HepG2 (cell line): ENCODE results near the gene NMU. TPM values are rescaled to one million over a fixed set of nuclear protein-coding genes. Genes with fewer than 3 reads are reported as not detected.

Experiments
- AGO1 ChIP-seq: fragments of 200-400 bp; formaldehyde crosslinking; IDR thresholded peaks from 2 replicates; pipeline ENCODE4 v1.6.1; 2017; ENCODE audit warnings: mild to moderate bottlenecking, low read depth, low read length, moderate library complexity; ENCODE audit not compliant: poor library complexity, severe bottlenecking
- CEBPZ ChIP-seq: IDR thresholded peaks from 2 replicates; pipeline ENCODE4 v1.6.1; 2012; ENCODE audit warnings: low read length, improper control_type of control experiment
- ELF3 ChIP-seq: IDR thresholded peaks from 2 replicates; pipeline ENCODE4 v1.6.1; 2016; ENCODE audit warnings: missing genetic modification reagents, missing compliant biosample characterization
- ELF4 ChIP-seq: sonication (generic); formaldehyde crosslinking; IDR thresholded peaks from 2 replicates; pipeline ENCODE4 v1.5.0; 2020; ENCODE audit warnings: missing genetic modification reagents, mild to moderate bottlenecking, moderate library complexity, borderline replicate concordance
- HNRNPLL ChIP-seq: fragments of 200-400 bp; formaldehyde crosslinking; IDR thresholded peaks from 2 replicates; pipeline ENCODE4 v1.6.1; 2017; ENCODE audit warnings: mild to moderate bottlenecking, low read depth, low read length; ENCODE audit not compliant: poor library complexity, severe bottlenecking
- HNRNPUL1 ChIP-seq: fragments of 200-400 bp; formaldehyde crosslinking; IDR thresholded peaks from 2 replicates; pipeline ENCODE4 v1.6.1; 2017; ENCODE audit warnings: low read depth, mild to moderate bottlenecking, low read length, moderate library complexity
- IKZF5 ChIP-seq: IDR thresholded peaks from 2 replicates; pipeline ENCODE4 v1.6.1; 2018; ENCODE audit warnings: missing genetic modification reagents, mild to moderate bottlenecking, missing compliant biosample characterization
- ISX ChIP-seq: sonication (generic); formaldehyde crosslinking; conservative IDR thresholded peaks from 2 replicates; pipeline ENCODE4 v1.5.0; 2020; ENCODE audit warnings: missing genetic modification reagents
- PRMT3 ChIP-seq: sonication (generic); formaldehyde crosslinking; IDR thresholded peaks from 2 replicates; pipeline ENCODE4 v1.8.1; 2022; ENCODE audit warnings: low read depth, mild to moderate bottlenecking, moderate library complexity, missing genetic modification reagents, borderline replicate concordance
- PRPF4 ChIP-seq: fragments of 200-400 bp; formaldehyde crosslinking; IDR thresholded peaks from 2 replicates; pipeline ENCODE4 v1.6.1; 2016; ENCODE audit warnings: low read length, low read depth; ENCODE audit not compliant: poor library complexity, severe bottlenecking
- RAD51 ChIP-seq: fragments of 450-650 bp; IDR thresholded peaks from 2 replicates; pipeline ENCODE4 v1.6.1; 2016; ENCODE audit warnings: borderline replicate concordance
- RFX1 ChIP-seq: fragments of 450-650 bp; IDR thresholded peaks from 2 replicates; pipeline ENCODE4 v1.6.1; 2017
- SRF ChIP-seq: IDR thresholded peaks from 2 replicates; pipeline ENCODE4 v1.6.1; 2011; ENCODE audit warnings: mild to moderate bottlenecking, low read depth, low read length, moderate library complexity
- TAF15 ChIP-seq: fragments of 200-400 bp; formaldehyde crosslinking; IDR thresholded peaks from one replicate; pipeline ENCODE4 v1.6.1; 2018; ENCODE audit warnings: mild to moderate bottlenecking, low read depth, low read length; ENCODE audit not compliant: poor library complexity, severe bottlenecking
- ZNF24 ChIP-seq: fragments of 450-650 bp; IDR thresholded peaks from 2 replicates; pipeline ENCODE4 v1.6.1; 2017; ENCODE audit warnings: antibody characterized with exemption, mild to moderate bottlenecking
- ZNF329 ChIP-seq: sonication (generic); formaldehyde crosslinking; IDR thresholded peaks from 2 replicates; pipeline ENCODE4 v1.9.0; 2021; ENCODE audit warnings: low read depth, mild to moderate bottlenecking, missing genetic modification reagents
- ZNF614 ChIP-seq: IDR thresholded peaks from 2 replicates; pipeline ENCODE4 v1.6.1; 2018; ENCODE audit warnings: missing biosample characterization, missing genetic modification reagents, inconsistent platforms, borderline replicate concordance
- ZNF619 ChIP-seq: sonication (generic); formaldehyde crosslinking; IDR thresholded peaks from 2 replicates; pipeline ENCODE4 v1.4.0; 2020; ENCODE audit warnings: mild to moderate bottlenecking, missing genetic modification reagents
- ZNF652 ChIP-seq: IDR thresholded peaks from 2 replicates; pipeline ENCODE4 v1.6.1; 2016; ENCODE audit warnings: low read depth, borderline replicate concordance
- ZNF703 ChIP-seq: sonication (generic); formaldehyde crosslinking; IDR thresholded peaks from 2 replicates; pipeline ENCODE4 v1.5.1; 2020; ENCODE audit warnings: missing genetic modification reagents, mild to moderate bottlenecking, moderate library complexity, borderline replicate concordance
- polyA plus RNA-seq, 8 experiments: library from polyadenylated mRNA; depleted of rRNA in 3 of 8; stranded (reverse) in 7 of 8; unstranded in 1 of 8; fragments of >200 nt; fragmentation: Illumina TruSeq in 4 of 8; extraction: Trizol in 4 of 8; gene quantifications; 2 replicates each; pipeline versions ENCODE4 v1.2.1 to v1.2.3, GENCODE V29; 2011 to 2016; ENCODE audit warnings: low read depth in 4 of 8, missing spikeins in 1 of 8, mixed read lengths in 1 of 8; ENCODE audit not compliant: insufficient read depth in 1 of 8
- total RNA-seq, 5 experiments: library from RNA; depleted of rRNA; stranded (reverse); fragments of >200 nt; fragmentation: Illumina TruSeq; extraction: Trizol; gene quantifications; 2 replicates each; pipeline ENCODE4 v1.2.3, GENCODE V29; 2016; ENCODE audit warnings: low read depth in 1 of 5
- TF ChIP-seq, protein P1 (sequence below): IDR thresholded peaks from 2 replicates; pipeline ENCODE4 v1.6.1; 2018; ENCODE audit warnings: missing genetic modification reagents
- TF ChIP-seq, protein P2 (sequence below): sonication (generic); formaldehyde crosslinking; IDR thresholded peaks from 2 replicates; pipeline ENCODE4 v1.5.1; 2020; ENCODE audit warnings: missing genetic modification reagents, mild to moderate bottlenecking, borderline replicate concordance

Gene NMU
- total and polyA plus RNA-seq, 2 of the 13 experiments (the other 11 are each of a cell fraction or from before 2014, with no cell fraction given): not detected

- TF ChIP-seq IKZF5 (CRISPR knock-in tag): no peak; the same call in 1 of the 2 replicates
- TF ChIP-seq PRMT3 (CRISPR knock-in tag): no peak
- TF ChIP-seq PRPF4: no peak
- TF ChIP-seq ELF4 (CRISPR knock-in tag): no peak
- no peak for TF ChIP-seq CEBPZ
- TF ChIP-seq RFX1: no peak
- no peak for TF ChIP-seq ZNF652 (CRISPR knock-in tag)
- TF ChIP-seq ZNF619 (CRISPR knock-in tag): no peak
- TF ChIP-seq ELF3 (CRISPR knock-in tag): 0 out of 2 replicates have a peak, but pooled peaks have one; percentile 32
- peak; percentile 85 for TF ChIP-seq HNRNPLL
- 0 out of 2 replicates have a peak, but pooled peaks have one; percentile 15 for TF ChIP-seq ZNF703 (CRISPR knock-in tag)
- TF ChIP-seq ZNF24: no peak
- TF ChIP-seq, protein P1, sequence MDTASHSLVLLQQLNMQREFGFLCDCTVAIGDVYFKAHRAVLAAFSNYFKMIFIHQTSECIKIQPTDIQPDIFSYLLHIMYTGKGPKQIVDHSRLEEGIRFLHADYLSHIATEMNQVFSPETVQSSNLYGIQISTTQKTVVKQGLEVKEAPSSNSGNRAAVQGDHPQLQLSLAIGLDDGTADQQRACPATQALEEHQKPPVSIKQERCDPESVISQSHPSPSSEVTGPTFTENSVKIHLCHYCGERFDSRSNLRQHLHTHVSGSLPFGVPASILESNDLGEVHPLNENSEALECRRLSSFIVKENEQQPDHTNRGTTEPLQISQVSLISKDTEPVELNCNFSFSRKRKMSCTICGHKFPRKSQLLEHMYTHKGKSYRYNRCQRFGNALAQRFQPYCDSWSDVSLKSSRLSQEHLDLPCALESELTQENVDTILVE: peak; percentile 94; the same call in 1 of the 2 replicates
- no peak for TF ChIP-seq HNRNPUL1
- TF ChIP-seq ZNF614 (CRISPR knock-in tag): no peak
- no peak for TF ChIP-seq AGO1
- no peak for TF ChIP-seq SRF
- TF ChIP-seq RAD51: no peak
- peak; percentile 58; the same call in 1 of the 2 replicates for TF ChIP-seq ZNF329 (CRISPR knock-in tag)
- TF ChIP-seq, protein P2, sequence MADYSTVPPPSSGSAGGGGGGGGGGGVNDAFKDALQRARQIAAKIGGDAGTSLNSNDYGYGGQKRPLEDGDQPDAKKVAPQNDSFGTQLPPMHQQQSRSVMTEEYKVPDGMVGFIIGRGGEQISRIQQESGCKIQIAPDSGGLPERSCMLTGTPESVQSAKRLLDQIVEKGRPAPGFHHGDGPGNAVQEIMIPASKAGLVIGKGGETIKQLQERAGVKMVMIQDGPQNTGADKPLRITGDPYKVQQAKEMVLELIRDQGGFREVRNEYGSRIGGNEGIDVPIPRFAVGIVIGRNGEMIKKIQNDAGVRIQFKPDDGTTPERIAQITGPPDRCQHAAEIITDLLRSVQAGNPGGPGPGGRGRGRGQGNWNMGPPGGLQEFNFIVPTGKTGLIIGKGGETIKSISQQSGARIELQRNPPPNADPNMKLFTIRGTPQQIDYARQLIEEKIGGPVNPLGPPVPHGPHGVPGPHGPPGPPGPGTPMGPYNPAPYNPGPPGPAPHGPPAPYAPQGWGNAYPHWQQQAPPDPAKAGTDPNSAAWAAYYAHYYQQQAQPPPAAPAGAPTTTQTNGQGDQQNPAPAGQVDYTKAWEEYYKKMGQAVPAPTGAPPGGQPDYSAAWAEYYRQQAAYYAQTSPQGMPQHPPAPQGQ (CRISPR knock-in tag): no peak
- TF ChIP-seq ISX (CRISPR knock-in tag): no peak
- TF ChIP-seq TAF15: no peak
Observed at GRCh38 chr4:55545641-55546505, 90.2 kb downstream of the NMU start (continued).
